GM20000 (cell line): ENCODE measurements around the gene CTTNBP2.

Experiments
- DNase-seq: peaks from one replicate; pipeline ENCODE4 v3.0.0; 2012; ENCODE audit warnings: low spot score
- CTCF ChIP-seq: IDR thresholded peaks from 2 replicates; pipeline ENCODE4 v1.5.1; 2012; ENCODE audit warnings: mild to moderate bottlenecking, control low read depth; ENCODE audit errors: extremely low read depth, missing control alignments

The CTTNBP2 gene

GRCh38 chr7:117669818-117670217 lies 203.4 kb downstream of the CTTNBP2 start:
- no peak for TF ChIP-seq CTCF
- no peak for DNase-seq

GRCh38 chr7:117667456-117667855 lies 205.8 kb downstream of the CTTNBP2 start:
- no peak for TF ChIP-seq CTCF

GRCh38 chr7:117666689-117667088 lies 206.6 kb downstream of the CTTNBP2 start:
- no peak for DNase-seq
- no peak for TF ChIP-seq CTCF

More at GRCh38 chr7:117667456-117667855, 205.8 kb downstream of the CTTNBP2 start:
- no peak for DNase-seq

- no peak for TF ChIP-seq CTCF
Observed at GRCh38 chr7:117666031-117666430, 207.2 kb downstream of the CTTNBP2 start.

GRCh38 chr7:117665368-117665767 lies 207.9 kb downstream of the CTTNBP2 start:
- TF ChIP-seq CTCF: no peak
- no peak for DNase-seq

More at GRCh38 chr7:117666031-117666430, 207.2 kb downstream of the CTTNBP2 start:
- no peak for DNase-seq

- no peak for TF ChIP-seq CTCF
- DNase-seq: no peak
Observed at GRCh38 chr7:117664047-117664446, 209.2 kb downstream of the CTTNBP2 start.

- no peak for TF ChIP-seq CTCF
- no peak for DNase-seq
Observed at GRCh38 chr7:117661328-117661727, 211.9 kb downstream of the CTTNBP2 start.
